Epithelial cell of prostate (primary cell): ENCODE results near the gene ZNF175.
"Not testable (repeated sequence)": the region's sequence is repeated elsewhere in the genome, so short reads cannot be mapped to it uniquely, and the experiment has no call there.

ENCODE experiments used
- DNase-seq: peaks from one replicate; pipeline ENCODE4 v3.0.0-alpha.2; 2011; ENCODE audit warnings: low read depth, low spot score
- H3K27ac ChIP-seq: fragments of 450-650 bp; 2 replicates; pipeline ENCODE4 v1.5.1; 2017; ENCODE audit warnings: mild to moderate bottlenecking

ZNF175 gene

GRCh38 chr19:51621178-51621577 is 50.1 kb downstream of the ZNF175 start:
- no peak overlapping the region for H3K27ac ChIP-seq
- no peak for DNase-seq

- no peak for DNase-seq
- no peak overlapping the region for H3K27ac ChIP-seq
These were observed 55.6 kb downstream of the ZNF175 start for GRCh38 chr19:51626675-51627074.

- no peak overlapping the region for H3K27ac ChIP-seq
- no peak for DNase-seq
These were observed 56.5 kb downstream of the ZNF175 start for GRCh38 chr19:51627491-51628138.

GRCh38 chr19:51628153-51628939 is 57.3 kb downstream of the ZNF175 start:
- no peak for DNase-seq
- no peak overlapping the region for H3K27ac ChIP-seq

GRCh38 chr19:51630315-51630714 is 59.2 kb downstream of the ZNF175 start, which contains the start of gene SIGLEC5:
TSS of gene SIGLEC5 (minus strand) at chr19:51630401. CDS start at chr19:51630335, 66 bp downstream.
- DNase-seq, H3K27ac ChIP-seq: not testable (repeated sequence)

- no peak for DNase-seq
- no peak overlapping the region for H3K27ac ChIP-seq
These were observed 61.0 kb downstream of the ZNF175 start for GRCh38 chr19:51632126-51632525.

GRCh38 chr19:51637362-51637978 is 66.4 kb downstream of the ZNF175 start:
- no peak for DNase-seq
- no peak overlapping the region for H3K27ac ChIP-seq

GRCh38 chr19:51639916-51640315 is 68.8 kb downstream of the ZNF175 start:
- no peak overlapping the region for H3K27ac ChIP-seq
- DNase-seq: no peak

GRCh38 chr19:51640386-51640785 is 69.3 kb downstream of the ZNF175 start:
- no peak overlapping the region for H3K27ac ChIP-seq
- DNase-seq: no peak

- no peak overlapping the region for H3K27ac ChIP-seq
- DNase-seq: no peak
These were observed 70.6 kb downstream of the ZNF175 start for GRCh38 chr19:51641648-51642047.
